GM18498 (cell line): ENCODE data around the gene BCAS1.
"Not testable (repeated sequence)": the region's sequence is repeated elsewhere in the genome, so short reads cannot be mapped to it uniquely, and the experiment has no call there.

Experiments
- ATAC-seq: cut with Tn5 transposase; IDR thresholded peaks from one replicate; pipeline ENCODE4 v1.9.1; 2021; ENCODE audit warnings: mild to moderate bottlenecking, moderate library complexity; ENCODE audit not compliant: unreplicated experiment

The BCAS1 gene

GRCh38 chr20:54023406-54023805 lies 47.0 kb downstream of the BCAS1 start:
- ATAC-seq, result no peak

- ATAC-seq, result no peak
These were observed 48.8 kb downstream of the BCAS1 start for GRCh38 chr20:54021446-54022235.

DNA sequence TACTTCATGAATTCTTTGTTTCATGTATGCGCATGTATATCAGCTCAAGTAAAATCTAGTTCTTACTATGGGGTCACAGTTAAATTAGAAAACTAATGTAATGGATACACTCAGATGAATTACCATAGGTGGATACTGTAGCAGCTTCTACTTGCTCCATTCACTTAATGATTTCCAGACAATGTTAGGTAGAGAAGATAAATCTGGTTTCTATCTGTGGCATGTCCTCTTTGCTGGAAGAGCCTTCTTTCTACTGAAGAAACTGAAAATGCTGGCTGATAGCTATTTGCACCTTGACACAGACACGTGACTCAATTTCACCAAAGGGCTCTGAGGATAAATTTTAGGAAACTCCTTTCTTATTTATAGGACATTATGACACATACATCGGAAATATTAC lies 49.5 kb downstream of the BCAS1 start:
- no peak for ATAC-seq

DNA sequence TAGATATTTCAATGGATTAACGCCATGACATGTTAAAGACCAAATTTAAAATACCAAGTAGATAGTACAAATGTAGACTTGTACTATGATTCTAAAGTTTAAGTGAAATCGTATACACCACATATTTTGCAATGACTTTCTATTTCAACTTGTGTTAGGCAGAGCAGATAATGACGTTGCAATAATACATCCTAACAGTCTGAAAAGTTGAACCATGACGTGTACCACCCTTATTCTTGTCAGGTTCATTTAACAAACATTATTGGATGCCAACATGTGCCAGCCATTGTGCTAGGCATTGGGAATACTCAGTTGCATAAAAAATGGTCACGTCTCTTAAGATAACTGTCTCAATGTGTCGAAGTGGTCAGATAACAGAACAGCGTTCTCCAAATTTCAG lies 50.0 kb downstream of the BCAS1 start:
- no peak for ATAC-seq

DNA sequence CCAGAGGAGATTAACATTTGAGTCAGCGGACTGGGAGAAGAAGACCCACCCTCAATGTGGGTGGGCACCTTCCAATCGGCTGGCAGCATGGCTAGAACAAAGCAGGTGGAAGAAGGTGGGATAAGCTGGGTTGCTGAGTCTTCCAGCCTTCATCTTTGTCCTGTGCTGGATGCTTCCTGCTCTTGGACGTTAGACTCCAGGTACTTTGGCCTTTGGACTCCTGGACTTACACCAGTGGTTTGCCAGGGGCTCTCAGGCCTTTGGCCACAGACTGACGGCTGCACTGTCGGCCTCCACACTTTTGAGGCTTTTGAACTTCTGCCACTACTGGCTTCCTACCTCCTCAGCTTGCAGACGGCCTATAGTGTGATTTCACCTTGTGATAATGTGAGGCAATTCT lies 50.8 kb downstream of the BCAS1 start:
- no peak for ATAC-seq

DNA sequence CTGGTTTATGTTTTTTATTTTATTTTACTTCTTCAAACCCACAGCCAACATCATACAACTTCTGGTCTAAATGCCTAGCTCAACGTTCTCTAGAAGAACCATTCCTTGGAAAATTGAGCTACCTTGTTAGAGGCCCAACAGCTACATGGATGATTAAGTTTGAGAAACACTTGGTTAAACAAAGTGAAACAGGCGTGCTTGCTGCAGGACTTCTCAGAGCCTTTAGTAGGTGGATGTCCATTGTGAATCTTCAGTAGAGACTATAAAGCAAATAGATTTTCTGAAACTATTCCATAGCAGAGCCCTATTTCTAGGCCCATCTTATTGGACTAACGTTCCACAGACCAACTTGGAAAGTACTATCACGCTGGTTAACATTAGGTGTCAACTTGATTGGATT lies 51.3 kb downstream of the BCAS1 start:
- no peak for ATAC-seq

- ATAC-seq, result peak; percentile 91
These were observed 52.5 kb downstream of the BCAS1 start for GRCh38 chr20:54017846-54018245.

DNA sequence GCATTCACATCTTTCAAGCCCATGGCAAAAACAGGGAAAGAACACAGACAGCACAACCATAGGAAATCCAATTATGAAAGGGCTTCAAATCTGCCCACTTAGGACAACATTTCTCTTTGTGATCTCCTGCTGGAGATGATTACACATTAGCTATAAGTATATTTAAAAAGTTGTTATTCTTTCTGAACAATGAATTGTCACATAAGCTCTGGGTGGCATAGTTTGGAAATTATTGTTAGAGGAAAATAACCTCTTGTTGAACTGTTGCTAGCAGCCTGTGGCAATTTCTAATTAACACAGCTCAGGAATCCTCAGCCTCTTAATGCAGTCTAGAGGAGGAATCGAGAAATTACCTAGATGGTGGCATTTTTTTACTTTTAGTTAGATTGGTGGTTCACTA lies 54.9 kb downstream of the BCAS1 start:
- no peak for ATAC-seq

GRCh38 chr20:54014293-54014926 lies 56.0 kb downstream of the BCAS1 start:
- no peak for ATAC-seq

- ATAC-seq, result no peak
These were observed 56.9 kb downstream of the BCAS1 start for GRCh38 chr20:54013471-54013870.

- ATAC-seq, result no peak
These were observed 59.0 kb downstream of the BCAS1 start for GRCh38 chr20:54011346-54011745.

GRCh38 chr20:54006216-54006615 lies 64.2 kb downstream of the BCAS1 start:
- not testable (repeated sequence) for ATAC-seq

GRCh38 chr20:54005524-54005923 lies 64.9 kb downstream of the BCAS1 start:
- ATAC-seq, result no peak

DNA sequence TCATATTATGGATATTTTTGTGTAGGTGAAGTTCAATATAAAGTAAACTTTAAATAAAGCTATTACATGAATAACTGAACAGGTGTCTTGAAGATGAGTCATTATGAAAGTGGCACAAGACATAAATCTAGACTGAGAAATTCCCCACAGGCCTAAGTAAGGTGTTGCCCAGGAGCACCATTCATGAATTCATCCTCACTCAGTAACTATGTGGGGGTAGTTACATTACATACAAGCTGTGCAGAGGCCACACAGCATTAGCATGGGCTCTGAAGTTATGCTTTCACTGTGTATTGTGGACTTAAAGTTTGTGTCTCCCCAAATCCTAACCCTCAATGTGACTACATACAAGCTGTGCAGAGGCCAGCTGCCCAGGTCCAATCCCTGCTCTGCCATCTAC lies 65.9 kb downstream of the BCAS1 start:
- peak; percentile 99 for ATAC-seq

DNA sequence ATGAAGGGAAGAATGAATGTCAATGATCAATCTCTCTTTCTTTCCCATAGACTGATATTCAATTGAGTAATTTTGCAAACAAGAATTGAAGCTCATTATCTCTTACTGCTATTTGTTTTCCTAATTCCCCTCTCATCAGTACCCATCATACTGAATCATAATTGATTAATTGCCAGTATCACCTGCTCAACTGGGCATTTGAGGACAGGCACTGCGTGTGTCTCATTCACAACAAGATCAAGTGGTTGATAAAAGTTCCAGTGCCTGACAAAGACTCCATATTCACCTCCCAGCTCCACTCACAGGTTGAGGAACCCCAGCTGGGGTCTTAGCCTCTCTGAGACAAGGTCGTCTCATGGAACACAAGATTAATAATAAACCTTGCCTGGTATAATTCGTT lies 67.7 kb downstream of the BCAS1 start:
- ATAC-seq, result no peak

GRCh38 chr20:54002056-54002575 lies 68.3 kb downstream of the BCAS1 start:
- ATAC-seq, result no peak

GRCh38 chr20:54000914-54001313 lies 69.5 kb downstream of the BCAS1 start:
- ATAC-seq, result no peak

GRCh38 chr20:54000262-54000661 lies 70.1 kb downstream of the BCAS1 start:
- no peak for ATAC-seq

DNA sequence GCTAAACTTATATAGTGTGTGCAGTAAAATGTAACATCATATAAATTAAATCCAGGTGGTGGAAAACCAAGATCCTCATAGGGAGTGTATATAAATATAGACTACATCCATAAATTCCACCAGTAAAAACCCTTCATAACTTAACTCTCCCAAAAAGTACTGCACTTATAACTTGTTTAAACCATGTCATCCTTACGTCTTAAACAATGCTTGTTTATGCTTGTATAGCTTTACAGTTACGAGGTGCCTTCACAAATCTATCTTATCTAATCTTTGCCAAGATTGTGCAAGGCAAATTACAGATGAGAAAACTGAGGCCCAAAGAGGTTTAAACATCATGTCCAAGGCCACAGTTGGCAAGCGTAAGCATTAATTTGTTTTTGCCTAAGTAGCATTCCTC lies 71.3 kb downstream of the BCAS1 start:
- ATAC-seq, result no peak

GRCh38 chr20:53996584-53997486 lies 73.6 kb downstream of the BCAS1 start:
- no peak for ATAC-seq

DNA sequence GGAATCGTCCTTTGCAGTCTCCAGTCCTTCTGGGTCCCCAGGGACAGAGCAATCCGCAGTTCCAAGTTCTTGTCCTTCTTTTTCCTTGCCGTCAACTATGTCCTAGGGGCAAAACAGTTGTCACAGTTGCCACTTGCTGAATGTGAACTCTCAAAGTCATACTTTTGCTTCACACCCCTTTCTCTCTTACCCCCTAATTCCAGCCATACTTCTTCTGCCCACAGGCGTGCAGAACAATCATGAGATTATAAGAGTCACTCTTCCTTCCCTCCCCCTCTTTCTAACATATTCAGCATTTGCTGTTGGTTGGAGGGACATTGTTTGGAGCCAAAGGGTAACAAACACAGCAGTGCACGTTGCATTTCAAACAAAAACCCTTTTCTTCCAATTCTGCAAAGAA lies 74.4 kb downstream of the BCAS1 start:
- ATAC-seq, result no peak
